Muscle of leg (tissue), 11 donors: ENCODE results near the gene LARP1. TPM values are rescaled to one million over a fixed set of nuclear protein-coding genes. Genes with fewer than 3 reads are reported as not detected.
"Not testable (repeated sequence)": the region's sequence is repeated elsewhere in the genome, so short reads cannot be mapped to it uniquely, and the experiment has no call there.

Source experiments
- DNase-seq: peaks from one replicate; pipeline ENCODE4 v3.0.0; 2013
- H3K27ac ChIP-seq: one replicate; pipeline ENCODE4 v1.5.1; 2013; ENCODE audit warnings: mild to moderate bottlenecking, low read length, control low read depth
- H3K27me3 ChIP-seq: one replicate; pipeline ENCODE4 v1.6.1; 2013; ENCODE audit warnings: low read length; ENCODE audit not compliant: control insufficient read depth, insufficient read depth
- H3K36me3 ChIP-seq: one replicate; pipeline ENCODE4 v1.6.1; 2013; ENCODE audit warnings: low read length; ENCODE audit not compliant: control insufficient read depth, insufficient read depth
- H3K4me1 ChIP-seq: one replicate; pipeline ENCODE4 v1.6.1; 2013; ENCODE audit warnings: low read length; ENCODE audit not compliant: control insufficient read depth, insufficient read depth
- H3K4me3 ChIP-seq: one replicate; pipeline ENCODE4 v1.5.1; 2013; ENCODE audit warnings: low read length, control low read depth
- H3K9me3 ChIP-seq: replicated peaks from 2 replicates; pipeline ENCODE4 v1.6.1; 2013; ENCODE audit warnings: low read depth, low read length; ENCODE audit not compliant: control insufficient read depth
- WGBS: methylation state at CpG from one replicate; pipeline ENCODE4 v1.1.5; 2013; ENCODE audit warnings: missing lambda C conversion rate; ENCODE audit not compliant: insufficient coverage; 5-methylcytosine and 5-hydroxymethylcytosine counted together
- polyA plus RNA-seq, 8 donors: library from polyadenylated mRNA; unstranded; fragments of 120-200 nt; gene quantifications; one replicate each; pipeline versions ENCODE4 v1.2.1 to v1.2.3, GENCODE V29; 2013; ENCODE audit warnings: inconsistent platforms in 1 of 8, low replicate concordance in 1 of 8; ENCODE audit not compliant: insufficient read length in 8 of 8, insufficient read depth in 1 of 8
- total RNA-seq: library from RNA; stranded (reverse); fragments of 120-200 nt; gene quantifications from one replicate; pipeline ENCODE4 v1.2.4, GENCODE V29; 2013

The LARP1 gene
- total and polyA plus RNA-seq, 9 donors, result 35.6 to 114 (median 85.0) TPM

DNA sequence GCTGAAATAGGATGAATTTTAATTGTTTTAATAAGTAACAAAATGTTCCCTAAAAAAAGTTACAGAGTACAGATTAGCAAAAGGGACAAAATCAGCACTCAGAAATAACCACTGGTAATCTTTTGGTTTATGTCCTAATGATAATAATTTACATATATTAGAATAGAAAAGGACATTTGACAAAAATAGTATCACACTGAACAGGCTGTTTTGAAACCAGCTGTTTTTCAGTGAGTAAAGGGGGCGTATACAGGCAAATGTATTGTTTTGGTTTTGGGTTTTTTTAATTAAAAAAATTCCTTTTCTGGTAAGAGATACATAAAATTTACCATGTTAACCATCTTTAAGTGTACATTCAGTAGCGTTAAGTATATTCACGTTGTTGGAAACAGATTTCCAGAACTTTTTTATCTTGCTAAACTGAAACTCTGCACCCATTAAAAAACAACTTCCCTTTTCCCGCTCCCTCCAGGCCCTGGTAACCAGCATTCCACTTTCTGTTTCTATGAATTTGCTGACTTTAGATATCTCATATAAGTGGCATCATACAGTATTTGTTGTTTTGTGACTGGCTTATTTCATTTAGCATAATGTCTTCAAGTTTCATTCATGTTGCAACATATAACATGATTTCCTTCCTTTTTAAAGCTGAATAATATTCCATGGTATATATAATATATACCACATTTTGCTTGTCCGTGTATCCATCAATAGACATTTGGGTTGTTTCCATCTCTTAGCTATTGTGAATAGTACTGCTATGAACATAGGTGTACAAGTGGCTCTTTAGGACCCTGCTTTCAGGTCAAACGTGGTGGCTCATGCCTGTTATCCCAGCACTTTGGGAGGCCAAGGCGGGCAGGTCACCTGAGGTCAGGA is 20.6 kb upstream of the LARP1 start:
- Histone ChIP-seq H3K27ac (no peak overlapping the region), H3K9me3 (no peaks in the 10 kb centered on the region), H3K27me3 (no peaks in the 10 kb centered on the region), H3K4me3 (no peak overlapping the region), H3K4me1 (no peaks in the 10 kb centered on the region), H3K36me3 (no peaks in the 10 kb centered on the region)
- 60% methylated on average over 4 of the region's 7 CpGs for WGBS
- peak; percentile 13 for DNase-seq

- 100% methylated on average over 2 of the region's 7 CpGs for WGBS
- not testable (repeated sequence) for H3K4me3 ChIP-seq, H3K27ac ChIP-seq, DNase-seq, H3K36me3 ChIP-seq, H3K9me3 ChIP-seq, H3K27me3 ChIP-seq, H3K4me1 ChIP-seq
These were observed 19.8 kb upstream of the LARP1 start for GRCh38 chr5:154735362-154735761.

- no CpG with 5 or more reads among the region's 1 CpG for WGBS
These were observed 18.8 kb upstream of the LARP1 start for GRCh38 chr5:154736372-154736771.

DNA sequence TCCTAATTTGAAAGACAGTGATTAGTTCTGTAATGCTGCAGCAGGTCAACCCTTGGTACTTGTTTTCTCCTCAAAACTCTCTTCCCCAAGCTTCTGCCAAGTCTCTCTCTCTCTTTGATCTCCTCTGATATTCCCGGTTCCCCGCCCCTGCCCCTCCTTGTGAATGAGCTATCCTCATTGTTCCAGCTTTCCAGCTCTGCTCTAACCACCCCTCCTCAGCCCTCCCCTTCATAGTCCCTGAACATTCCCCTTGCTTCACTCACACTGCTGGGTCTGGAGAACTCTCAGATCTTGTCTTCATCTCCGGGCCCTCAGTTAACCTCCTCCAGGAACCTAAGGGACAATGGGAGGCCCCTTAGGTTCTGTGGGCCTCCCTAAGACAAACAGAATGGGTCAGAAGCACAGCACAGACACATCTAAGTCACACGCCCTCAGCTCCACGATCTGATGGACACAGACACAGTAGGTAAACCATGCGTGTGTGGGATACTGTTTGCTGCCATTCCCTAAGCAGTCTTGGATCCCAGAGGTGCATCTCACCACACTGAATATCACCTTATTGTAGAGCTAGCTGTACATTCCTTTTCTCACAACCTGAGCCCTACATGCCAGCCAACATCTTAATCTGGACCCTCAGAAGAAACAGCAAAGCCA is 17.4 kb upstream of the LARP1 start:
- H3K36me3 ChIP-seq, result no peaks in the 10 kb centered on the region
- peaks cover 10% of the 10 kb centered on the region for H3K4me1 ChIP-seq
- no peak overlapping the region for H3K4me3 ChIP-seq
- no peaks in the 10 kb centered on the region for H3K27me3 ChIP-seq
- DNase-seq, result no peak
- no peaks in the 10 kb centered on the region for H3K9me3 ChIP-seq
- WGBS, result 32% methylated on average over 3 of the region's 6 CpGs
- no peak overlapping the region for H3K27ac ChIP-seq

More at GRCh38 chr5:154736372-154736771, 18.8 kb upstream of the LARP1 start:
- H3K27me3 ChIP-seq, H3K4me3 ChIP-seq, H3K36me3 ChIP-seq, H3K27ac ChIP-seq, H3K4me1 ChIP-seq, H3K9me3 ChIP-seq, DNase-seq: not testable (repeated sequence)

DNA sequence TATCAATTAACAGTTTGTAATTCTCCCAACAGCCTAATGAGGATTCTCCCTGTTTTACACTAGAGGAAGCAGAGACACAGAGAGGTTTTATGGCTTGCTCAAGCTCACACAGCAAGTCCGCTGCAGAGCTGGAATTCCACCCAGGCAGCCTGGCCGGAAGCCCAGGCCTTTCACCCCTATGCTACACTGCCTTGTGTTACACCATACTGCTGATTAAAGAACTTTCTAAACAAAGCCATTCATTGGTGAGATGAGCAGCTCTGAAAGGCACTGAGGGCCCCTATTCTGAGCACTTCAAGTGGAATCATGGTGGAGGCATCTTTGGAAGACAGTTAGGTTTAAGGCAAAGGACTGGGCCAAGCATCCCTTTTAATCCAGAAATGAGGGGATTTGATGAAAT is 14.7 kb upstream of the LARP1 start:
- DNase-seq, result peak; percentile 32
- Histone ChIP-seq H3K9me3 (no peaks in the 10 kb centered on the region), H3K27ac (no peak overlapping the region), H3K36me3 (no peaks in the 10 kb centered on the region), H3K4me1 (peaks cover 10% of the 10 kb centered on the region), H3K27me3 (no peaks in the 10 kb centered on the region), H3K4me3 (no peak overlapping the region)
- no CpG with 5 or more reads among the region's 2 CpGs for WGBS

GRCh38 chr5:154740957-154741356 is 14.2 kb upstream of the LARP1 start:
- peak; percentile 77 for DNase-seq
- Histone ChIP-seq H3K27ac (no peak overlapping the region), H3K9me3 (no peaks in the 10 kb centered on the region), H3K4me1 (peaks cover 10% of the 10 kb centered on the region), H3K36me3 (no peaks in the 10 kb centered on the region), H3K27me3 (no peaks in the 10 kb centered on the region), H3K4me3 (no peak overlapping the region)
- WGBS, result 10% methylated on average over 2 of the region's 5 CpGs

GRCh38 chr5:154741415-154741814 is 13.8 kb upstream of the LARP1 start:
- H3K36me3 ChIP-seq, result no peaks in the 10 kb centered on the region
- no peak overlapping the region for H3K4me3 ChIP-seq
- no peaks in the 10 kb centered on the region for H3K9me3 ChIP-seq
- no peak for DNase-seq
- 52% methylated on average over 4 of the region's 4 CpGs for WGBS
- H3K4me1 ChIP-seq, result peaks cover 10% of the 10 kb centered on the region
- no peaks in the 10 kb centered on the region for H3K27me3 ChIP-seq
- no peak overlapping the region for H3K27ac ChIP-seq

GRCh38 chr5:154743812-154744211 is 11.4 kb upstream of the LARP1 start:
- no peaks in the 10 kb centered on the region for H3K27me3 ChIP-seq
- H3K4me3 ChIP-seq, result no peak overlapping the region
- no peaks in the 10 kb centered on the region for H3K36me3 ChIP-seq
- H3K9me3 ChIP-seq, result no peaks in the 10 kb centered on the region
- H3K4me1 ChIP-seq, result peaks cover 12% of the 10 kb centered on the region
- DNase-seq, result no peak
- WGBS, result 91% methylated on average over 7 of the region's 7 CpGs
- no peak overlapping the region for H3K27ac ChIP-seq

- no peaks in the 10 kb centered on the region for H3K9me3 ChIP-seq
- H3K36me3 ChIP-seq, result no peaks in the 10 kb centered on the region
- WGBS, result no CpG with 5 or more reads among the region's 1 CpG
- peaks cover 22% of the 10 kb centered on the region for H3K4me1 ChIP-seq
- H3K4me3 ChIP-seq, result no peak overlapping the region
- H3K27me3 ChIP-seq, result no peaks in the 10 kb centered on the region
- no peak for DNase-seq
- no peak overlapping the region for H3K27ac ChIP-seq
These were observed 9.8 kb upstream of the LARP1 start for GRCh38 chr5:154745349-154745748.

DNA sequence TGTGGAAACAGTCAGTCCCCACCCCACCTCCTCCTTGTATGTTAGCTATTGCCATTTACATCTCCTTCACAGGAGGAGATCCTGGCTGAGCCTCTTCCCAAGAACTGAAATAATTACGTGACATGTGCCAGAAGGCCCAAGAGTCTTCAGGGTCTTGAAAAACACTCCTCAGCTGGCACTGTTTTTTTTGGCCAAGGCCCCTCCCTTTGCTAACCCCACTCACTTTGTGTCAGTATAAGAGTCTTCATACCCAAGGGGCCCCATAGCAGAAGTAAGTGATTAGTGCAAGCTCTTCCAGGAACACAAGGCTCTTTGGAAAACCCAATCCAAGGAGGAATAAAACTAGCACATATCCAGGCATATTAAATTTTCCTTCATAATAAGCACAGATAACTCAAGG is 5.7 kb upstream of the LARP1 start:
- no peaks in the 10 kb centered on the region for H3K27me3 ChIP-seq
- peaks cover 26% of the 10 kb centered on the region for H3K4me1 ChIP-seq
- peak; percentile 77 for DNase-seq
- 20% methylated on average over 1 of the region's 1 CpG for WGBS
- no peak overlapping the region for H3K4me3 ChIP-seq
- H3K9me3 ChIP-seq, result no peaks in the 10 kb centered on the region
- no peaks in the 10 kb centered on the region for H3K36me3 ChIP-seq
- no peak overlapping the region for H3K27ac ChIP-seq
